HG03039 (cell line): ENCODE measurements around the gene SULT1B1.
"Not testable (repeated sequence)": the region's sequence is repeated elsewhere in the genome, so short reads cannot be mapped to it uniquely, and the experiment has no call there.

Experiments
- ATAC-seq: cut with Tn5 transposase; IDR thresholded peaks from one replicate; pipeline ENCODE4 v1.9.1; 2021; ENCODE audit warnings: mild to moderate bottlenecking, moderate library complexity; ENCODE audit not compliant: unreplicated experiment

Gene SULT1B1

DNA sequence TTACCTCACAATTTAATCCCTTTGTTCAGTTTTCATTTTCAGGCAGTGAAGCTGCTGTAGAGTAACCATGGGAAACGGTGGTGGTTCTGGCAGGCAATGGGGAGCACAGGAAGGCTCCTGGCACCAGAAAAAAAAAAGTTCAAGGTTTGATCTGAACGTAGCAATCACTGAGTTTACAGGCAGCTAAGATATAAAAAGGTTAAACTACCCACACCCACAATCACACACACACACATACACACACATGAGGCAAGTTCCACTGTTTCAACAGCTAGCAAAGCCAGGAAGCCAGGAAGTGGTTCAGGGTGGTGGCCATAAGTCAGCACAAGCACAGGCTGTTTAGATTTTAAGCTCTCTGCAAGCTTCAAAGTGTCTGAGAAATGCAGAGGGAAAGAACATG is at the start of gene SULT1B1:
SULT1B1 (minus strand) TSS at position 166 of the 400 bp plus-strand sequence. CDS start 5,403 bp downstream, outside the sequence.
- no peak for ATAC-seq

GRCh38 chr4:69800599-69800998 is 40.2 kb upstream of the SULT1B1 start:
- ATAC-seq: no peak

DNA sequence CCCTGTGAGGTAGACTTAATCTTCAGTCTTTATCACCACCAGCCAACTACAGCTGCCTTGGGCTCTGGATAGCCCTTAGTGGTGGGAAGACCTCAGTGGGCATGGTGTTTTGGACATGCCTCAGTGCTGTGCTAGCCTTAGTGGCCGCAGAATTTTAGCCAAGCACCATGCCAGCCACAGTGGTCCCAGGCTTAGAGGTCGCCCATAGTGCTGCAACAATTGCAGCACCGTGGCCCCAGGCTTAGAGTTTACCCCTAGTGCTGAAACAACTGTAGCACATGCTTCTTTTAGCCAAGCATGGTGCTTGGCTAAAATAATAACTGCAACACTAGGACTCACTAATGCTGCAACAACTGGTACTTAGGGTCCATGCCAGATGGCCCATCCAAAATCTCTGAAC is 38.9 kb upstream of the SULT1B1 start:
- ATAC-seq: no peak

GRCh38 chr4:69793732-69794131 is 33.3 kb upstream of the SULT1B1 start:
- no peak for ATAC-seq

DNA sequence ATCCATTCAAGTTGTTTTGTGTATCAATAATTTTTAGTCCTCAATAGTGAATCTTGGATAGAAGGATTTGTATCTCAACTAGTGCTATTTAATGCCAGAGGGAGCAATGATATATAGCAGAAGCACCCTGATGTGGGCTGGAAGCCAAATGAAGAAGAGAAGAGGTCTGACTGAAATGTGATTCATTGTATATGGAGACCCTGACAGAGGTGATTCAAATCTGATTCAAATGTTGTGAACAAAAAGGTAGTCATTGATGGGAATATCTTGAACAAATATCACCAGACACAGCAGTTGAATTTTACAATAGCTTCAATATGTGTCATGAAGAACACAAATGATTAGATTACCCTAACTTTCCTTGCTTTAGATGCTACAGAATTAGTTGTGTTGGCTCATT is 27.5 kb upstream of the SULT1B1 start:
- no peak for ATAC-seq

GRCh38 chr4:69786547-69786946 is 26.1 kb upstream of the SULT1B1 start:
- no peak for ATAC-seq

- ATAC-seq: no peak
These were observed 24.9 kb upstream of the SULT1B1 start for GRCh38 chr4:69785211-69785831.

GRCh38 chr4:69782651-69783310 is 22.4 kb upstream of the SULT1B1 start:
- ATAC-seq: no peak

DNA sequence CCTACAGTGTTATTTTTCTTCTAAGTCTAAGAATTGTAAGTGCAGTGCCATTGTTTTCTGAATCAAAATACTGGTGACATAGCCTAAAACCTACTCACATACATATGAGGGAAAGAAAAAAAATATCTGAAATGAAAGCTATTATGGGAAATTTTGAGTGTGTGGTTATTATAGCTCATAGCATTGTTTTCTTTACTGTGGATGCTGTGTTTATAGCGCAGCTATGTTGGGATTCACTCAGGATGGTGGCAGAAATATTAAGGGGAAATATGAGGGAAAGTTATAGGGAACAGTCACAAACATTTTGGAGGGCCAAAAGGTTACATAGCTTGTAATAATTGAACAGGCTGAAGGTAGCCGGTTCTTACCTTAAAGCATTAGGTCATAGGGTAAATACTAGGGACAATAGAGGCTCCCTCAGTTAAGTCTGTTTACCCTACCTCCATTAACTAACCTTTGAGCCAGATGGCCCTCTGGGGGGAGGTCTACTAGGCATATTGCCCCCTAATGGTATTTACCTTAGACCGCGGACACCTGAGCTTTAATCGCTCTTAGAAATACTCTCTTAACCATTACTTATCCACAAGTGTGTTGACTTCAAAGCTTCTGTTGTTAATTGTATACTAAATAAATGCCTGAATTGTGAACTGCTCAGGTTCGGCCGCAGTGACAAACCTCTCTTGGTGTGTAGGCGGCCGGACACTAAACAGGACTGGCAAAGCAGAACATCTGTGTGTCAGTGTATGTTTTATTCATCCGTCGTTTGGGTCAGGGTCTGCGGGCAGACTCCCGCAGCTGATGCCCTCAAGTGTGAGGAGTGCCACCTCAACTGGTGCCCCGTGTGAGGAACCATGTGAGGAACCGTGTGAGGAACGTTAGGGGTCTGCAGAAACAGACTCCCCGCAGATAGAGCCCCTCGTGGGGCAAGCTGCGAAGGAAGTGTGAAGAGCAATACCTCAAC is 21.3 kb upstream of the SULT1B1 start:
- ATAC-seq: no peak

DNA sequence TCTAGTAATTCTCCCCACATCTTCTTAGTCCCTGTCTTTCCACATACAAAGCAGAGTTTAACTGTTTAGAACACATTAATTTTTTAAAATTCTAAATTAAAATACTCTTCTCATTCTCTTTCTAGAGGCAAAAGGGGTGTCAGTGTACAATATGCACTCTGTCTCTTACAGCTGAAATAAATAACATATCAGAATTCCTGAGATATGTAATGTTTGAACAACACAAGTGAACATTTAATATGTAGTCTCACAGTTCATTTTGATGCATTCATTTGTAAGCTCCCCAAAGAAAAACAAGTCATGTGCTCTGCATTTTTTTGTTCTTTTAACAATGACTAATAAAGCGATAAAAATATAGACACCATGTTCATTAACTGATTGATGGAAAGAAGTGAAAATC is 19.7 kb upstream of the SULT1B1 start:
- ATAC-seq: no peak

DNA sequence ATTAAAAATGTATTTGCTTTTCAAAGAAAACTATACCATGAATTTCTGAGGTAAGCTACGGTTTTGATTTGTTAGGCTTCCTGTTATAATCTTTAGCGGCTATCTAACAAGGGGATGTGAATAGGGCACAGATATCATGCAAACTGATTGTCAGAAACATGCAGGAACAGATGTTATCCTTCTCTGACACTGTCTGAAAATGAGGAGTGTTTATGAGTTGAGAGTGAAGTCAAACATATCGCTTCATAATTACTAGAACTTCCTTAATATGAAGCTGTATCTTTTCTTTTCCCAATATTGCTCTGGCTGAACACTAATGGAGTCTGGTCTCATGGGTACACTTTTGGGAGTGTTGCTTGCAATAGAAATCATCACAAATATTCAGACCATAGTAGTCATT is 16.3 kb upstream of the SULT1B1 start:
- ATAC-seq: no peak

- no peak for ATAC-seq
These were observed 15.0 kb upstream of the SULT1B1 start for GRCh38 chr4:69775321-69775867.

DNA sequence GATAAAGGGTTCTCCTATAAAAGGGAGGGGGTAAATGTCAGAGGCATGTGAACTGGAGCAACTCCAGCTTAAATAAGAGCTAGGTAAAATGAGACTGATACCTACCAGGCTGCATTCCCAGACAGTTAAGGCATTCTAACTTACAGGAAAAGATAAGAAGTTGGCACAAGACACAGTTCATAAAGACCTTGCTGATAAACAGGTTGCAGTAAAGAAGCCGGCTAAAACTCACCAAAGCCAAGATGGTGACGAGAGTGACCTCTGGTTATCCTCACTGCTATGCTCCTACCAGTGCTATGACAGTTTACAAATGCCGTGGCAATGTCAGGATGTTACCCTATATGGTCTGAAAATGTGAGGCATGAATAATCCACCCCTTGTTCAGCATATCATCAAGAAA is 13.1 kb upstream of the SULT1B1 start:
- no peak for ATAC-seq

- not testable (repeated sequence) for ATAC-seq
These were observed 8.1 kb upstream of the SULT1B1 start for GRCh38 chr4:69768554-69768953.

DNA sequence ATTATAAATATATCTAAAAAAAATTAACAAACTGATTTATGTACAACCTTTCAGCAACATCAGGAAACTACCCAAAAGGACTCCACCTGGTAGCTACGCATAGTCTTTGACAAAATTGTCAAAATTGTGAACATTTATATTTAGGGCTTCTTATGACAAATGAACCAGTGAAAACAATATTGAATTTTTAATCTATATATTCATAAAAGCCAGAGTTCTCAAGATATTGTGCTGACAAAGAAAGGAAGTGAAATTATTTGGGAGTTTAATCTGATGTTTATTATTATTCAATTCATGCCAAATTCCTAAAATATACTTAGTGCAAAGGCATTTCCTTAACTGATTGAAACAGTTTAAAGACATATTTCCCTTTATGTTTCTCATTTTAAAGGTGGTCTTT is 5.3 kb upstream of the SULT1B1 start:
- ATAC-seq: no peak

- no peak for ATAC-seq
These were observed 3.9 kb upstream of the SULT1B1 start for GRCh38 chr4:69764311-69764710.

GRCh38 chr4:69763233-69763632 is 2.8 kb upstream of the SULT1B1 start:
- ATAC-seq: no peak

- ATAC-seq: no peak
These were observed 1.2 kb downstream of the SULT1B1 start for GRCh38 chr4:69759189-69759604.

GRCh38 chr4:69757464-69757863 is 3.0 kb downstream of the SULT1B1 start:
- ATAC-seq: no peak

- ATAC-seq: no peak
These were observed 5.4 kb downstream of the SULT1B1 start for GRCh38 chr4:69754926-69755580.

- no peak for ATAC-seq
These were observed 6.7 kb downstream of the SULT1B1 start for GRCh38 chr4:69753686-69754085.
